GM10248 (cell line): ENCODE data around the gene FAXC.

Experiments used
- CTCF ChIA-PET: fragments of 300-600 bp; sonication (Branson Sonifier 250); formaldehyde crosslinking; extraction: SDS; loops from one replicate; lab custom pipeline; 2021; ENCODE audit warnings: antibody characterized with exemption; lab: Yijun Ruan, JAX
- POLR2A ChIA-PET: fragments of 350-650 bp; sonication (Branson Sonifier 250); formaldehyde crosslinking; extraction: SDS; loops from one replicate; lab custom pipeline; 2020; ENCODE audit warnings: antibody characterized with exemption; lab: Yijun Ruan, JAX
- DNase-seq: peaks from one replicate; pipeline ENCODE4 v3.0.0; 2012; ENCODE audit errors: extremely low spot score
- CTCF ChIP-seq: IDR thresholded peaks from 2 replicates; pipeline ENCODE4 v1.5.1; 2012; ENCODE audit warnings: mild to moderate bottlenecking, low read depth; ENCODE audit errors: extremely low read depth, missing control alignments, control extremely low read depth

The FAXC gene

GRCh38 chr6:99297415-99297814 is 52.1 kb downstream of the FAXC start:
- ChIA-PET POLR2A (no interaction called here), CTCF (interaction anchor here (1.3 to 2.1 kb wide), 2 partner anchors 9 to 33 kb away, joined by 5 to 7 read pairs; no protein-coding TSS in a partner anchor)
- TF ChIP-seq CTCF: no peak
- DNase-seq: no peak

- POLR2A ChIA-PET: no interaction called here
- CTCF ChIA-PET: interaction anchor here (1.3 to 2.1 kb wide), 2 partner anchors 10 to 33 kb away, joined by 5 to 7 read pairs; no protein-coding TSS in a partner anchor
- TF ChIP-seq CTCF: no peak
- DNase-seq: no peak
Observed at GRCh38 chr6:99297006-99297405, 52.5 kb downstream of the FAXC start.

DNA sequence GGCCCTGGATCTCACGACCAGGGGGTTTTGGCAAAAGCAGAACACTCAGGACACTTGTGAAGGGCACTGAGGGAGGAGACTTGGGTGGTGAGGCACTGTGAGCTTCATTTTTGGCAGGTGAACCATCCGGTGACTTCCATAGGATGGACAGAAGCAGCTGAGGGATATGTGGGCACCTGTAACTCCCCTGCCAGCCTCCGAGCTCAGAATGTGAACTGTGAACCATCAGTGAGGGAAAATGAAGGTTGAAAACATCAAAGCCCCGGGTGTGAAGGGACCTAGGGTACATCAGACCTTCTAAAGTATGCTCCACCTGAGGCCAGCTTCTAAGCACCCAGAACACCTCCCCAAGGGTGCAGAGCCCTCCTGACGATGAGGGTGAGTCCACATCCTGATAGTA is 53.2 kb downstream of the FAXC start:
- DNase-seq: no peak
- CTCF ChIA-PET: interaction anchor here (1.2 kb wide), 1 partner anchor 34 kb away, joined by 3 read pairs; no protein-coding TSS in a partner anchor
- POLR2A ChIA-PET: no interaction called here
- no peak for TF ChIP-seq CTCF

DNA sequence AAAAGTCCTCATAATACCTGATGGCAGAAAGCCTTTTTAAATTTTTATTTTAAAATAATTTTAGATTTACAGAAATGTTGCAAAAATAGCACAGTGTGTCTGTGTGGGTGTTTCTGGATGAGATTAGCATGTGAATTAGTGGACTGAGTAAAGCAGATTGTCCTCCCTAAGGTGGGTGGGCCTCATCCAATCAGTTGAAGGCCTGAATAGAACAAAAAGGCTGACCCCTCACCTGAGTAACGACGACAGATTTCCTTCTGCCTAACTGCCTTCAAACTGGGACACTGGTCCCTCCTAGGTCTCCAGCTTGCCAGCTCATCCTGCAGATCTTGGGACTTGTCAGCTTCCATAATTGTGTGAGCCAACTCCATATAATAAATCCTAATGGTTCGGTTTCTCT is 54.2 kb downstream of the FAXC start:
- POLR2A ChIA-PET: no interaction called here

DNA sequence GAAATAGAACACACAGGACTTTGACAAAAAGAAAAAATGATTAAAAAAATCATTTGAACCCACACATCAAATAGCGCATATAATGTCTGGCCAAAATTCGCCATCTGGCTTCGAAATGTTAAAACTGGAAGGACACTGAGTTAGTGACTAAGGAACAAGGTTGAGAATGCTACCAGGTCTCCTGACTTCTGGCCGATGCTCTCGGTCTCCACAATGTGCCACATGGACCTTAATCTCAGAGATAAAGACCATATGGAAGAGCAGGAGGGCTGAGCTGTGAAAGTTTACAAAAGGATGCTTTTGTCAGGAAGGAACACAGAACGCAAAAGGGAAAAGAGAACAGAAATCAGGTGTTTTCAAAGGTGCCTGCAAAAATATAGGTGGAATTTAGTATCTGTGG is 54.7 kb downstream of the FAXC start:
- TF ChIP-seq CTCF: no peak
- POLR2A ChIA-PET: no interaction called here
- CTCF ChIA-PET: interaction anchor here (1.2 kb wide), 1 partner anchor 12 kb away, joined by 4 read pairs; no protein-coding TSS in a partner anchor
- no peak for DNase-seq

More for the DNA sequence above, 54.2 kb downstream of the FAXC start:
- no peak for DNase-seq
- no peak for TF ChIP-seq CTCF
- CTCF ChIA-PET: interaction anchor here (1.2 kb wide), 1 partner anchor 35 kb away, joined by 3 read pairs; no protein-coding TSS in a partner anchor

DNA sequence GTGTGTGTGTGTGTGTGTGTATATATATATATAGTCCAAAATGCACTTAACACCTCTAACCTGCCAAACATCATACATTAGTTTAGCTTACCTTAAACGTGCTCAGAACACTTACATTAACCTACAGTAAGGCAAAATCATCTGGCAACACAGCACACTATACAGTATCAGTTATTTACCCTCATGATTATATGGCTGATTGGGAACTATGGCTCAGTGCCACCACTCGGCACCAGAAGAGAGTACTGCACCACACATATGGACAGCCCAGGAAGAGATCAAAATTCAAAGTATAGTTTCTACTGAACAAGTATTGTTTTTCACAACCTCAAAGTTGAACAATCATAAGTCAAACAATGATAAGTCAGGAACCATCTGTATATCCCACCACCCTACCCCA is 59.8 kb downstream of the FAXC start:
- ChIA-PET POLR2A (no interaction called here), CTCF (interaction anchor here (0.9 to 1.1 kb wide), 2 partner anchors 12 to 46 kb away, joined by 3 read pairs; no protein-coding TSS in a partner anchor)
- no peak for DNase-seq
- no peak for TF ChIP-seq CTCF
